NOMO-1 treated with dmso at 0.1 percent for 144 hours (cell line): ENCODE measurements around the gene BACH2.
A peak's percentile ranks its signal among the peaks of the same experiment; 100 is the strongest.

Experiments used
- DNase-seq: peaks from one replicate; lab custom pipeline; 2025; ENCODE audit not compliant: unreplicated experiment; lab: John Stamatoyannopoulos, UW

BACH2 gene

DNA sequence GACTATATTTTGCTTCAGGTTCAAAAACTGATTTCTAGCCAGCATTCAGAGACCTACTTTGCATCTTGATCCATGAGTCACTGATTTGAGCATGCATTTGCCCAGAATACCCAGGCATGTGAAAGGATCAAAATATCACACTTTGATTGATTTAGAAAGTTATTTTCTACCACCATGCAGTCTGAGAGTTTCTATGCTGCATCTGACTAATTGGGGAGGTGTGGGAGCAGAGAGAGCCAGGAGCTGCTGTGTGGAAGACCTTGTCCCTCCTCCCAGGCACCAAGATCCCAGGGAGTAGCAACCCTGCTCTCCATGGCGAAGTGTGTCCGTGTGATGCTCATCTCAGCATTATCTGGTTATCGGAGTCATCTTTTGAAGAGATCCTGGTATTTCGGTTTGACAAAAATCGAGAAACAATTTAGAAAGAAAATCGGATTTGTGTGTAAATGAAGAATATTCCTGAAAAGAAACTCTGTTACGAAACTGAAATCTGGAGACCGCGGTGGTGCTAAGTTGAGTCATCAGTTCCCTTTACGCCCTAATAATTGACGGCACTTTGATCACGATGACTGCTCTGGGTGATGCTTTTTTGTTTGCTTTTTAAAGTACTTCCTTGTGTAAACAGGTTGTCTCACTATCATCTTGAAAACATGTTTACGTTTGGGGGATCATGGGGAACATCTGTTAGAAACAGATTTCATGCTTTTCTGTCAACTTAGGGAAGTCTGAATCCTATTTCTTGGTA is 193.4 kb downstream of the BACH2 start:
- DNase-seq: peak; percentile 60

DNA sequence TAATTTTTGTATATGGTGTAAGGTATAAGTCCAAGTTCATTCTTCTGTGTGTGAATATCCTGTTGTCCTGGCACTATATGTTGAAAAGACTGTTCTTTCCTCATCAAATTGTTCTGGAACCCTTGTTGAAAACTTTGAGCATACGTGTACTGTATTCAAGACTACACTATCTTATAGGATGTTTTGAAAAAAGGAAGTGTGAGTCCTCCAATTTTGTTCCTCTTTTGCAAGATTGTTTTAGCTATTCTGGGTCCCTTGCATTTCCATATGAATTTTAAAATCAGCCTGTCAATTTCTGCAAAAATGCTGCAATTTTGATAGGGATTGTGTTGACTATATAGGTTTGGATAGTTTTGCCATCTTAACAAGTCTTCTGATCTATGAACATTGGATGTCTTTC is 195.2 kb downstream of the BACH2 start:
- peak; percentile 16 for DNase-seq

DNA sequence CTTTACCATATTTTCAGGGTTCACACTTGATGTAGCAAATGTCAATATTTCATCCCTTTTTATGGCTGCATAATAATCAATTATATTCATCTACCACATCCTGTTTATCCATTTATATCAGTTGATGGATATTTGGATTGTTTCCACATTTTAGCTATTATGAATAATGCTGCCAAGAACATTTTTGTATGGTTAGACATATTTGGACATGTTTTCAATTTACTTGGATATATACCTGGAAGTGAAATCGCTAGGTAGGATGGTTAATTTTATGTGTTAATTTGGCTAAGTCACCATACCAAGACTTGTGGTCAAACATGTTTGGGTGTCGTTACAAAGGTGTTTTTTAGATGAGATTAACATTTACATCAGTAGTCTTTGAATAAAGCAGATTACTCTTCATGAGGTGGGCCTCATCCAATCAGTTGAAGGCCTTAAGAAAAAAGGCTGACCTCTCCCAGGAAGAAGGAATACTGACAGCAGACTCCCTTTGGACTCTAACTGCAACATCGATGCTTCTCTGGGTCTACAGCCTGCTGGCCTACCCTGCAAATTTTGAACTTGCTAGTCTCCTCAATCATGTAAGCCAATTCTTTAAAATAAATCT is 196.5 kb downstream of the BACH2 start:
- DNase-seq: no peak

DNA sequence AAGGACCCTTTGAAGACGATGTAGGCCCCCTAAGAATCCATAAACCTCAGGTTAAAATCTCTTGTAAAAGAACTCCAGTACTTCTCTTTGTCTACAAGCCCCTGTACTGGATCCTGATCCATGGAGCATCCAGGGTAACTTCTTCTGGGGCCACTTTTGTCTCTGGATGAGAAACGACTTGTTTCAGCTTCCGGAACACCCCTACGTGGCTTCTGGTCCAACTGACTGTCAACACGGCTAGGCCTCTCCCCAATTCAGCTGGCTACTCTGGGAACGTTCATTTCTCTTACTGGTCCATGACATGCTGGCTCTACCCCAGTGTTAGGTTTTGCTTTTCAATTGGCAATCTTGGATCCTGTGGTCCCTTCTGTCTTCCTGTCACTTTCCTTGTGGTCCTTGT is 198.0 kb downstream of the BACH2 start:
- DNase-seq: no peak

DNA sequence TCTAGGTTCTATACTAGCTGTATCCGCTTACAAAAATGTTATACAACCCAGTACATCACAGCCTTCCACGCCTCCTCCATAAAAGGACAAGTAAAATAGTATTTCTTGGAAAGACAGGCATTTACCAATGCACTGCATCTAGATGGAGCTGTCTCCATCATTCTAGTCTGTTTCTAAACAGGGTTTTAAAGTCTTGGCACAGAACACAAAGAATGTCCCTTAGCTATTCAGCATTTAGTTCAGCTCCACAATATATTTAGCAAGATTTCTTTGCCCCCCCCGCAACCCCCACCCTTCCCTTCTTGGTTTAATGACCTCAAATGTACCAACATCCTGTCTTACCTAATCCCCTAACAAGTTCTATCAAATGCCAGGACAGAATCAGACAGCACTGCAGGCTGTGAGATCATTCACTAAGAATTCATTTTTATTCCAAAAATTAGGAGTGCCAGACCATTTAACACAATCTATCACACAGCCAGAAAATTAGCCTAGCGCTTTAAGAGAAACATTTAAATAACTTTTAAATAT is 198.6 kb downstream of the BACH2 start:
- DNase-seq: peak; percentile 44

DNA sequence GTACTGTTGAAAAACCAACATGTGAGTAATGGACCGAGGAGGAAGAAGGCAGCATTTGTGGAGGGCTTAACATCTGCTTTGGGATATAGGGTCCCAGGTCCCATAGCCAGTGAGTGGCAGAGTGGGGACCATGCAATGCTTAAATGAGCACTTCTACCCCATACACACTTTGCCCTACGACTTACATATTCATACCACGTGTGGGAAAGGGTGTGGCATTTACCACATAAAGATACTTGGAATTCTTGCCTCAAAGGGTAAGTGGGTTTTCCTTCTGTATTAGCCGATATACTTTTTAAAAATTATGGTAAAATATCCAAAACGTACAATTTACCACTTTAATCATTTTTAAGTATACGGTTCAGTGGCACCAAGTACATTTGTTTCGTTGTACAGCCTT is 199.3 kb downstream of the BACH2 start:
- DNase-seq: no peak

DNA sequence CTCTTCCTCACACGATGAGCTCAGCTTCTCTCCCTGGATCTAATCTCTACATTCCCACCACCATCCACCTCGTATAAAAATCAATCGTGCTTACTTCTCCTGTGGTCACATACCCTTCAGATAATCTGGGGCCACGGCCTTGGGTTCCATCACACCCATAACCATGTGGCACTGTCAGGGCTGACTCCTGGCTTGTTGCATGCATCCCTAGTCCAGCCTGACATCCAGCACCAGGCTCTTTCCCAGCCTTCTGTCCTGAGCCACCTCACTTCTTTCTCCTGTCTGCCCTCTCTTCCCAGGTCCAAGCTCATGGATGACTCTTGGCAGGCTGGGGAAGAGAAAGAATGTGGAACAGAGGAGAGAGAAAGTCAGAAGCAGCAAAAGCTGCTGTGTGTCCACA is 199.8 kb downstream of the BACH2 start:
- DNase-seq: no peak

DNA sequence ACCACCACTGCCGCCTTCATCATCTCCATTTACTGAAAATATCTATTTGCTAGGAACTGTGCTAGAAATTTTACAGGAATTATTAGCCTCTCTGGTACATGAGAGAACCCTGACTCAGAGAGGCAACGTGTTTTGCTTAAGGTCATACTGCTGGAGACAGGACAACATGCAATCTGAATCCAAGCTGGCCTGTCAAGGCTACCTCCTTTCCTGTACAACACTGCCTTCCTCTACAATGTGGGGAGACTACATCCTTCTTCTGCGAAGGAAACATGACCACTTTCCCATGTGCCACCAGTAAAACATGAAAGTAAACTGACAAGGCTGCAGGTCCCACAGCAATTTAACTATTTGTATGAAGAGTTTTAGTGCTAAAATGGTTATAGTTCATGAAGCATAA is 200.9 kb downstream of the BACH2 start:
- no peak for DNase-seq

DNA sequence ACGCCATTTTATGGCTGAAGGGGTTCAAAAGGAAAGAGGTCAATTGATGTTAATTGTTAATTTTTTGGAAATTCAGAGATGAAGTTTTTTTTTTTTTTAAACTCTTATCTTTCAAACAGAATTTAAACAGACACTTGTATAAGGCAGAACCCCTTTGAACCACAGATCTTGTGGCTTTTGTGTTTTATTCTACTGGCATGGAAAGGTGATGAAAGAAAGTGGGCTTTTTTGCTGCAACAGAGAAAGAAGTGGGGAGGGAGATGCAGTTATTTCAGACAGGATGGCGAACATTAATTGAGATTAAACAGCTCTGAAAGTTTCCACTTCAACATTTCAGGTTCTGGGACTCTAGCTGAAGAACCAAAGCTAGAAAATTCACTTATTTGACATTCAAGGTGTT is 201.5 kb downstream of the BACH2 start:
- no peak for DNase-seq

DNA sequence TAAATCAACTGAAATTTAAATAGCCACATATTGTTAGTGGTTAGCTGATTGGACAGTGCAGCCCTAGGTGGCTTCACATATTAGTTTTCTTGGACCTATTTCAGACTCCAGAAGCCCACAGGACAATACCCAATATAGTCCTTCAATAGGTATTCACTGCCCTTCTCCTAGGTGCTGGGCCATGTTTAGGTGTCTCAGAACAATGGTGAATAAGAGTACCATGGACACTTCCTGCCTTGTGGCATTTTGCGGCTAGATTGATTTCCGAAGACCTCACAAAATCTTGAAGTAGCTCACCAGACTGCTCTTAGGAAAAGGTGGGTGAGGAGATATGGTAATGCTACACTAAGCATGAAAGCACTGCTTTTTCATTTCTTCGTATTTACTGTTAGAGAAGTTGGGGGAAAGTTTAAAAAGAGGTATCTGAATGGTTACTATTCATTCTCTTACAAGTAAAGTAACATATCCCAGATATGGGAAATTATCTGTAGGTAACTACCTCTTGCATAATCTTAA is 203.0 kb downstream of the BACH2 start:
- DNase-seq: no peak

DNA sequence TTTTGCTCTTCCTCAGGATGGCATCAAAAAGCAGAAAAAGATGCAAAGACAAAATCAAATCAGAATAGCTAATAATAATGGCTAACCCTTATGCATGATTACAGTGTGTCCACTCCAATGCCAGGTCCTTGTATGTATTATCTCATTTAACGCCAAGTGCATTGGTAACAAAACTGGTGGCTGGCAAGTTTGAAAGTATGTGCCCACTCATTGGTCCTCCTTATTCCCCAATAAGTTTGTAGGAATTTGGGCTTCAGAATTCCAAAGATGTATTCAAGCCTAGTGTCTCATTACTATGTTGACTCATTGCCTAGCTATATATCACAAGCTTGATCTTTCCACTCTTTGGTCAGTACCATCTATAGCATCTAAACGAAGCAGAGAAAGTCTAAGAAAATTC is 205.8 kb downstream of the BACH2 start:
- DNase-seq: no peak

DNA sequence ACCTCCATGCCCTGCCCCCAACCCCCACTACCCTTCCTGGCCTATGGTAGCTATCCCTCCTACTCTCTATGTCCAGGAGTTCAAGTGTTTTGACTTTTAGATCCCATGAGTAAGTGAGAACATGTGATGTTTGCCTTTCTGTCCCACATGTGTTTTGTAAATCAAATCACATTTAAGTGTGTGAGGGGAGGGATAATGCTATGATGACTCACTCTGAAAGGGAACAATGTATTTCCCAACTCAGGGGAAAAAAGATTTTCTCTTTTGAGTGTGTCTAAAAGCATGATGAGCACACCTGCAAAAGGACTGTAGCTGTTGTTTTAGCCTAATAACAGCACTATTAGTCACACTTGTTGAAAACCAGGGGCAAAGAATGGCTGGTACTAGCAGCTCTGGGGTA is 208.6 kb downstream of the BACH2 start:
- DNase-seq: no peak

DNA sequence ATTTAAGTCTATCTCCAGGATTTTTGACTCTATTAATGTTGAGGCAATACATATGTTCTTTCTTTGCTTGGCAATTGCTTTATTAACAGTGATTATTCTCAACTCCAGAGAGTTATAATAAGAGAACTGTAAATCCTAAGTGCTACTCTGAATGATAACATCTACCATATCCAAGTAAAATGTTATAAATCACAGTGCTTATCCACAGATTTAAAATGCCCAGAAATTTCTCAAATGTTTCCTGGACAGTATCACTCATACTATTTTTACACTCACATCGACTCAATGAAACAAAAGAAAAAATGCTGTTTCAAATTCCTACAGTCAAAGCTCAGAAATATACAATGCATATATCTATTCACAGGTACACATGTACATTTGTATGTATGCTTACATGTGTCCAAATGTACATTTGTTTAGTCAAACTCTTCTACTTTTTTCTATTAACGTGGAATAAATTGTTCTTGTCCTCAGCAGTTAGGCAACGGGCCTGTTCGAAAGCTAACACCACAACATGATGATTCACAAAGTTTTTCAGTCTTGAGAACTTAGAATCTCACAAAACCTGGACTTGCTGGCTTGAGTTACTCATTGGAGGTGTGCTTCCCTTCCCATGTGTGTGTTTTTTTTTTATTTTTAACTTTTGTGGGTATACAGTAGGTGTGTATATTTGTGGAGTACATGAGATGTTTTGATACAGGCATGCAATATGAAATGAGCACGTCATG is 209.4 kb downstream of the BACH2 start:
- no peak for DNase-seq

DNA sequence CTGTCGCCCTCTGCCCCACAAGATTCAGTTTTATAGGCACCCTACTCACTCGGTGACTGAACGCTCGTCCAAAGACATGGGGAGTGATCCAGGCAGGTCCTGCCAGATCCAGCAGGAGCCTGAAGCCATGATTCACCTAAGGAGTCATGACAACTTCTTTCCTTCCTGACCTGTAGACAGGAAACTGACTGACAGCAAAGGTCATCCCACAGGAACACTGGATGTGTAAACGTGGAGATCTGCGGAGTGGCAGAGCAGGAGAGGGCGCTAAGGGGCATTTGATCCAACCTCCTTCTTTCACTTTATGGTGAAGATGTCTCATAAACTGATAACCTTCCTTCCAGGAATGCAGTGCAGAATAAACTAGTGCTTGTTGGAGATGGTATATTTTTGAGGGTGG is 210.1 kb downstream of the BACH2 start:
- no peak for DNase-seq

DNA sequence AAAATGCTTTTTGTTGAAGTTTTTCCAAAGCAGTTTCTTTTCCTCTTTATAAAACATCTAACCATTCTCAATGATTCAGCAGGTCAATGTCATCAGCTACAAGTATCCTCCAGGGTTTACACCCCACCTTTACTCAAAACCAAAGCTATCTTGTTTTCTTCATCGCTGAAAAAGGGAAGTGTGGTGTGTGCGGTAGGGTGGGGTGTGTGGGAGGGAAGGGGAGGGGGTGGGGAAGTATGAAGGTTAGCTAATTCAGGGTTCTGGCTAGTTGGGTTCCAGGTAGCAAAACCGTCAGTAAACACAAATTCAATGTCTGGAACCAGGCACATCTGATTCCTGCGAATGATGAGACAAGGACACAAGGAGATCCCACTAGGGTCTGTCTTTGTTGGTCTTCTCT is 212.8 kb downstream of the BACH2 start:
- peak; percentile 83 for DNase-seq

DNA sequence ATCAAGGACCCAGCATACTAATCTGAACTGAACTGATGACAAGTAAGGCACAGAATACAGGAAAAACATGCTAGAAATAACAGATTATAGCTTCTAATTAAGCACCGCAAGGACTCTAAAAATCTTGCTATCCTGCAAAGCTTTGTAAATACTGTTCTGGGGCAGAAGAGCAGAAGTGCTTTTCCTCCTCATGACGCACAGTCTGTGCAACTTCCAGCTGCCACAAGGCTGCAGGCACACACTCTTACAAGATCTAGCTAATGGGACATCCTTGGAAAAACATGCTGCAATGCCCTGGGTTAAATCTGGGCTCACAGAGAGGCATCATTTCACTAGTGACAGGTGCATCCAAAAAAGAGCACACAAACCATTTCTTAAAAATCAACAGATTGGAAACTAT is 213.8 kb downstream of the BACH2 start:
- DNase-seq: no peak

DNA sequence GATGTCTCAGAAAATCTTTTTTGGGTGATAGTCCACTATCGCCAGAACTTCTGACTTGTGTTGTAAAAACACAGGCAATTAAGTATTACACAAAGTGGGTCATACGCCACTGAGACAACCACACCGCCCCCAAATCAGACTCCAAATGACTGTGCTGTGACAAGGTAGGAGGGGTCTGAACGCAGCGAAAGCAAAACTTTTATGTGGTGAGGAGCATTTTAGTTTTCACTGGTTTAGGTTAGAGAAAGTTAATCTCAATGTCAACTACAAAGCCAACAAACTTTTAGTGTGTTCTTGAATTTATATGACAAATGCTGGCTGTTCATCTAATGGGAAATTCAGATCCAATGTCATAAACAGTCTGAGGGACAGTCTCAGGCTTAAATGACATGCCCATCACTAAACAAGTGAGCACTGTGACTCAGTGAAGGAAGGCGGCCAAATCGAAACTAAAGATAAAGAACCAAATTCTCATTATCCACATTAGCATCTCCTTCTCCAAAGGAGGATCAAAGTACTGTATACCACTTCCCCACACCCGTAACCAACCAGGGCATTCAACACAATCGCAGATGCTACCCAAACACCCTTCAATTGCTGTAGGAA is 215.7 kb downstream of the BACH2 start:
- peak; percentile 14 for DNase-seq

DNA sequence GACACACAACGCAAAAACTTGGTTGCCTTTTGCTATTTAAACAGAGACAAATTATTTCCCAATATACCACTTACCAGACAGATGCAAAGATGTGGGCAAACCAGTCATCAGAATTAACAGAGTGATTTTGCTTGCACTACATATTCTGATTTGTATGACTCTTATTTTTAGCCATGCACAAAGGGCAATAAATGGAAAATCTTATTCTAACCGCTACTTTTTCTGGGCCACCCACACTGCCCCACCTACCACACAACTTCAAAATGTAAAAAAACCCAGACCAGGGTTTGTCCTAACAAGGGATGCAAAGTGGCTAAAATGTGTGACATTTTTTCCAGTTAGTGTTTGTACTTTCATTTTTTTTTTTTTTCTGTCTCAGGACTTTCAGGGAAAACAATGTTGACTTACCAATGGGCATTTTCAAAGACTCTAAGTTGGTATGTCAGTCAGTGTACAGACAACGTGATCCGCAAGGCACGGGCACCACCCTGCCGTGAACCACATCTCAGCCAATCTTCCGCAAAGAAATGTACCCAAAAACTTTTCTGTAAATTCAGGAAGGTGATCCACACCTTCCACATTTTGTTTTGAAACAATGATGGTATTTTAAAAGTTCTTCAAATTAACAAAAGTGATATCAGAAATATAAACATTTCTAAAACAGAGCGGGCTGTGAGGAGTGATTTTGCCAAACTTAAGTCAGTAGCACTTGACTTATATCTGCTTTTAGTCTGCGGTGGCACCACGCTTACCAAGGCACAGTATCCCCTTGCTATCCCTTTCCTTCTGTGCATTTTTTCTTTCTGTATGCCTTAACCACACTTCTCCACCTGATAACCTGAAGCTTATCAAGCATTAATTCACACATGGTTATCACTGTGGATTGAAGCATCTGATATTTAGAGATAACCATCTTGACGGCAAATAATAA is 216.8 kb downstream of the BACH2 start:
- no peak for DNase-seq

DNA sequence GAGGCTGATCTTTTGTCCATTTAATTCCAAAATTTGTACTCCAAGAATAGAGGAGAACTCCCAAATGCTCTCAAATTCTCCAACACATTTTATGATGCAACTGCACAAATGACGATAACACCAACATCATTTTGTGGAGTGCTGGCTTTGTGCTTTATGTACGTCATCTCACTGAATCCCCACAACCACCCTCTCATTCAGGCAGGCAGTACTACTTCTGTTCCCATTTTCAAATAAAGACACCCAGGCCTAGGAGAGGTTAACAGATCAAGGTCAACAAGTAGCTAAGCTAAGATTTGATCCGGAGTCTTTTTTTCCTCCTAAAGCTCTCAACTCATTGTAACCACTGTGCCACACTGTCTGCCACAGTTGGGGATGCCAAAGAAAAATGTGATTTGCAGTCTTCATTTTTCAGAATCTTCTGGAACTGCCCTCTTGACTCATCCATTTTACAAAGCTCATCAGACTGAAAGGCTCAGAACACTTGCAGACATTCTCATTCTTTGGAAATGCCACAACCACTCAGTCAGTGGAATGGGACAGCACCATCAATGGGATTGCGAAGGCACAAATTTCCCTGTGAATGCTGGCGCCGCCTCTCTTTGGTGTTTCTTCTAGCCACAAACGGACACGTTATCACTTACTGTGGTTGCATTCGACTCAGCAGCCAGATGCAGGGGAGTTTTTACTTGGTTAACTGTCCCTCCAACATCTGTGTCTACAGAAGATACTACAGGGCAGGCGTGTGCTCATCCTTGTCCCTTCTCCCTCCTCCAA is 217.9 kb downstream of the BACH2 start:
- DNase-seq: no peak
